Measurements from ENCODE around the gene C17orf50.
A peak's percentile ranks its signal among the peaks of the same experiment; 100 is the strongest.

C17orf50 gene

GRCh38 chr17:35757243-35757642 lies 3.4 kb upstream of the C17orf50 start:
- no peak for DNase-seq (ENCODE audit: low spot score)
- no peak for TF ChIP-seq CTCF (IDR thresholded peaks at IDR 0.05; ENCODE audit: extremely low read depth, missing control alignments)

GRCh38 chr17:35761601-35762000 lies 914 bp downstream of the C17orf50 start:
- DNase-seq (ENCODE audit: low spot score), result no peak
- TF ChIP-seq CTCF (IDR thresholded peaks at IDR 0.05; ENCODE audit: extremely low read depth, missing control alignments), result no peak

GRCh38 chr17:35763767-35764122 lies 3.1 kb downstream of the C17orf50 start:
- no peak for TF ChIP-seq CTCF (IDR thresholded peaks at IDR 0.05; ENCODE audit: extremely low read depth, missing control alignments)
- no peak for DNase-seq (ENCODE audit: low spot score)

GRCh38 chr17:35764123-35764991 lies 3.7 kb downstream of the C17orf50 start:
- peak; percentile 99 for TF ChIP-seq CTCF (IDR thresholded peaks at IDR 0.05; ENCODE audit: extremely low read depth, missing control alignments)
- peak; percentile 97 for DNase-seq (ENCODE audit: low spot score)

- DNase-seq (ENCODE audit: low spot score), result no peak
- TF ChIP-seq CTCF (IDR thresholded peaks at IDR 0.05; ENCODE audit: extremely low read depth, missing control alignments), result no peak
These were observed 4.5 kb downstream of the C17orf50 start for GRCh38 chr17:35765086-35765710.

- DNase-seq (ENCODE audit: low spot score), result no peak
- TF ChIP-seq CTCF (IDR thresholded peaks at IDR 0.05; ENCODE audit: extremely low read depth, missing control alignments), result no peak
These were observed 5.2 kb downstream of the C17orf50 start for GRCh38 chr17:35765756-35766488.

GRCh38 chr17:35766489-35766877 lies 5.8 kb downstream of the C17orf50 start:
- no peak for DNase-seq (ENCODE audit: low spot score)
- TF ChIP-seq CTCF (IDR thresholded peaks at IDR 0.05; ENCODE audit: extremely low read depth, missing control alignments), result no peak
